Lung (tissue), 12 donors: ENCODE measurements around the gene NKAP. TPM values are rescaled to one million over a fixed set of nuclear protein-coding genes. Genes with fewer than 3 reads are reported as not detected.

Experiments
- ATAC-seq: fragments of 200-7000 bp; cut with Tn5 transposase; one replicate; pipeline ENCODE4 v1.9.1; 2020; ENCODE audit warnings: moderate number of reproducible peaks; ENCODE audit not compliant: insufficient read depth, low FRiP score
- DNase-seq, 3 donors: peaks; one replicate each; pipeline ENCODE4 v3.0.0-alpha.2; 2013 to 2017
- H3K27ac ChIP-seq, 2 donors: one replicate each; pipeline ENCODE4 v1.5.1; 2013; ENCODE audit warnings: mild to moderate bottlenecking in 2 of 2, moderate library complexity in 2 of 2, control low read depth in 1 of 2, inconsistent platforms in 1 of 2, low read depth in 1 of 2, low read length in 1 of 2
- H3K27me3 ChIP-seq, 3 donors: one replicate each; pipeline ENCODE4 v1.5.1; 2013; ENCODE audit warnings: low read length in 2 of 3; ENCODE audit not compliant: control insufficient read depth in 3 of 3, insufficient read depth in 3 of 3
- H3K36me3 ChIP-seq, 4 donors: one replicate each; pipeline ENCODE4 v1.5.1; 2013; ENCODE audit warnings: low read length in 4 of 4, mild to moderate bottlenecking in 1 of 4, moderate library complexity in 1 of 4; ENCODE audit not compliant: control insufficient read depth in 4 of 4, insufficient read depth in 4 of 4
- H3K4me1 ChIP-seq, 5 donors: one replicate each; pipeline ENCODE4 v1.5.1; 2013; ENCODE audit warnings: low read length in 5 of 5, mild to moderate bottlenecking in 2 of 5, moderate library complexity in 1 of 5; ENCODE audit not compliant: control insufficient read depth in 5 of 5, insufficient read depth in 5 of 5
- H3K4me3 ChIP-seq: one replicate; pipeline ENCODE4 v1.5.1; 2013; ENCODE audit warnings: mild to moderate bottlenecking, control low read depth, moderate library complexity
- H3K9ac ChIP-seq, 2 donors: one replicate each; pipeline ENCODE4 v1.5.1; 2013; ENCODE audit warnings: low read length in 2 of 2, control low read depth in 1 of 2; ENCODE audit not compliant: insufficient read depth in 1 of 2
- H3K9me3 ChIP-seq, 4 donors: one replicate each; pipeline ENCODE4 v1.5.1; 2013; ENCODE audit warnings: low read length in 3 of 4, mild to moderate bottlenecking in 1 of 4, moderate library complexity in 1 of 4; ENCODE audit not compliant: control insufficient read depth in 4 of 4, insufficient read depth in 3 of 4
- CTCF ChIP-seq: IDR thresholded peaks from 2 replicates; pipeline ENCODE4 v1.5.1; 2012; ENCODE audit warnings: mild to moderate bottlenecking; ENCODE audit errors: control extremely low read depth, extremely low read depth
- WGBS, 2 donors: extraction: QIAGEN DNeasy Blood & Tissue Kit; methylation state at CpG; one replicate each; pipeline ENCODE4 v1.1.7; 2013; 5-methylcytosine and 5-hydroxymethylcytosine counted together
- polyA plus RNA-seq, 2 donors: library from polyadenylated mRNA; stranded (reverse); fragments of 200-250 nt; gene quantifications; one replicate each; pipeline ENCODE4 v1.2.1, GENCODE V29; 2013
- total RNA-seq, 2 donors: library from RNA; depleted of rRNA in 1 of 2; stranded (reverse); fragments of >200 nt in 1 of 2; gene quantifications; one replicate each; pipeline ENCODE4 v1.2.1, GENCODE V29; 2014 to 2021
- donor health status: control.
- donor health status: control.
- donor health status: Bipolar disorder and iron deficiency.
- donor health status: healthy.
- donor health status: DM: yes; HTN: yes; CAD: no.

NKAP gene
- total and polyA plus RNA-seq, 4 donors: 4.7 to 9.8 (median 8.4) TPM

DNA sequence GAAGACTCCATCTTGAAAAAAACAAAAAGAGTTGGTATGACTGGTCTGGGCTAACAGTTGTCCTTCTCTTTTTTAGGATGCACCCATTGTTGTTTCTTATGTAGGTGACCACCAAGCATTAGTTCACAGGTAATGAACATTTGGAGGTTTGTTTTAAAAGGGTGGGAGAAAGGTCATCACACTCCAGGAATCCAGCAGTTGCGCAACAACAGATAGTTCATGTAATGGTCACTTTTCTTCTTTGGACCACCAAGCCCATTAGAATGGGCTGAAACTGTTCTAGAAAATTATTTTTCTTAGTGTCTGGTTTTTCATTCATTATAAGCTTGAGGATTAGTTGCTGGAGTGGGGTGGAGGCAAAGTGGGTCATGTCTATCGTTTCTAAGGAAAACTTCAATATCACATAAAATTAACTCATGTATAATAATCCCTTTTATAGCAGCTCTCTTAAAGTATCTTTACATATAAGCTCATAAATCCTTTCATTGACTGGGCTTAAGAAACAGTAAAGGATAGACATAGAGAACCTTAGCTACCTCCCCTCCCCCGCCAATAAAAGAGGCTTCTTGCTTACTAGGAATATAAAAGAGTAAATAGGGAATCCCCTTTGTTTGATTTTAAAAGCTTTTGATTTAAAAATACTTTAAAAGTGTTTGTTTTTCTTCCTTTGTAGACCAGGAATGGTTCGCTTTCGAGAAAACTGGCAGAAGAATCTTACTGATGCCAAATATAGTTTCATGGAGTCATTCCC lies 23.5 kb downstream of the NKAP start:
- Histone ChIP-seq H3K27me3 (no peaks in the 10 kb centered on the region), H3K36me3 (no peaks in the 10 kb centered on the region), H3K4me1 (no peaks in the 10 kb centered on the region), H3K4me3 (no peak overlapping the region), H3K27ac (no peak overlapping the region), H3K9me3 (no peaks in the 10 kb centered on the region), H3K9ac (no peak overlapping the region)
- 85 to 98% methylated on average over 5 of the region's 5 CpGs for WGBS, 2 donors
- DNase-seq: no peak
- ATAC-seq: no peak
- no peak for TF ChIP-seq CTCF

- Histone ChIP-seq H3K9me3 (no peaks in the 10 kb centered on the region), H3K9ac (no peak overlapping the region), H3K27me3 (no peaks in the 10 kb centered on the region), H3K27ac (no peak overlapping the region), H3K4me1 (no peaks in the 10 kb centered on the region), H3K36me3 (no peaks in the 10 kb centered on the region), H3K4me3 (no peak overlapping the region)
- ATAC-seq: no peak
- DNase-seq: no peak
- no peak for TF ChIP-seq CTCF
- 77 to 100% methylated on average over 2 of the region's 2 CpGs for WGBS, 2 donors
Measured at GRCh38 chrX:119917877-119918276, 25.7 kb downstream of the NKAP start.

- TF ChIP-seq CTCF: no peak
- Histone ChIP-seq H3K4me1 (no peaks in the 10 kb centered on the region), H3K36me3 (no peaks in the 10 kb centered on the region), H3K27ac (no peak overlapping the region), H3K4me3 (no peak overlapping the region), H3K27me3 (no peaks in the 10 kb centered on the region), H3K9me3 (peaks cover 0 to 2% (median 0%) of the 10 kb centered on the region in 4 donors), H3K9ac (no peak overlapping the region)
- DNase-seq (no peak), ATAC-seq (no peak)
- WGBS, 2 donors: 80 to 98% methylated on average over 4 to 5 of the region's 5 CpGs
Measured at GRCh38 chrX:119916310-119916709, 27.2 kb downstream of the NKAP start.

GRCh38 chrX:119900976-119901375 lies 42.6 kb downstream of the NKAP start:
- DNase-seq (no peak), ATAC-seq (no peak)
- Histone ChIP-seq H3K9ac (no peak overlapping the region), H3K9me3 (no peaks in the 10 kb centered on the region), H3K4me3 (no peak overlapping the region), H3K27ac (no peak overlapping the region), H3K27me3 (no peaks in the 10 kb centered on the region), H3K36me3 (no peaks in the 10 kb centered on the region), H3K4me1 (no peaks in the 10 kb centered on the region)
- TF ChIP-seq CTCF: no peak
- 47 to 59% methylated on average over 1 of the region's 1 CpG for whole genome bisulfite sequencing, 2 donors
